Esophagus muscularis mucosa (tissue), 4 donors: Measurements from ENCODE around the gene MDM2. TPM values are rescaled to one million over a fixed set of nuclear protein-coding genes. Genes with fewer than 3 reads are reported as not detected.

ENCODE experiments used
- DNase-seq: peaks from one replicate; pipeline ENCODE4 v3.0.0-alpha.2; 2017; ENCODE audit errors: extremely low spot score
- H3K27ac ChIP-seq, 4 donors: fragments of 200-600 bp; sonication (generic); replicated peaks in 1 of 4; 1 replicate in 3 of 4; 2 replicates in 1 of 4; pipeline ENCODE4 v1.5.1; 2016 to 2019; ENCODE audit warnings: mild to moderate bottlenecking in 1 of 4
- H3K27me3 ChIP-seq, 4 donors: fragments of 200-600 bp; sonication (generic); one replicate each; pipeline versions ENCODE4 v1.5.1 to v1.6.0; 2016 to 2019
- H3K36me3 ChIP-seq, 4 donors: fragments of 200-600 bp; sonication (generic); one replicate each; pipeline ENCODE4 v1.5.1; 2016 to 2019
- H3K4me1 ChIP-seq, 4 donors: fragments of 200-600 bp; sonication (generic); one replicate each; pipeline ENCODE4 v1.5.1; 2016 to 2019
- H3K4me3 ChIP-seq, 4 donors: fragments of 200-600 bp; sonication (generic); 1 replicate in 2 of 4; 2 replicates in 2 of 4; pipeline ENCODE4 v1.5.1; 2016 to 2019; ENCODE audit warnings: mild to moderate bottlenecking in 4 of 4, moderate library complexity in 1 of 4
- H3K9me3 ChIP-seq, 4 donors: fragments of 200-600 bp; sonication (generic); 1 replicate in 3 of 4; 2 replicates in 1 of 4; pipeline ENCODE4 v1.5.1; 2016 to 2019
- CTCF ChIP-seq, 3 experiments: fragments of 200-600 bp in 2 of 3; fragments of 450-650 bp in 1 of 3; sonication (generic) in 2 of 3; IDR thresholded peaks; one replicate each; pipeline ENCODE4 v1.5.1; 2017 to 2019; ENCODE audit warnings: antibody characterized with exemption in 3 of 3, mild to moderate bottlenecking in 2 of 3, moderate library complexity in 1 of 3
- EP300 ChIP-seq: sonication (generic); formaldehyde crosslinking; IDR thresholded peaks from one replicate; pipeline ENCODE4 v1.6.1; 2017; ENCODE audit warnings: antibody characterized with exemption
- POLR2A ChIP-seq: fragments of 450-650 bp; IDR thresholded peaks from one replicate; pipeline ENCODE4 v1.6.1; 2017; ENCODE audit warnings: antibody characterized with exemption, moderate library complexity, mild to moderate bottlenecking, low read depth
- POLR2AphosphoS5 ChIP-seq, 2 donors: sonication (generic); formaldehyde crosslinking; IDR thresholded peaks; one replicate each; pipeline ENCODE4 v1.6.1; 2017; ENCODE audit warnings: antibody characterized with exemption in 2 of 2
- WGBS: methylation state at CpG from one replicate; pipeline ENCODE4 v1.1.5; 2018; 5-methylcytosine and 5-hydroxymethylcytosine counted together
- intact Hi-C: fragments of 100-400 bp; cut with DNase I; formaldehyde crosslinking; loops from one replicate; pipeline ENCODE4 v1.15.1; 2023
- total RNA-seq, 4 donors: library from RNA; depleted of rRNA; stranded (reverse); fragments of >200 nt; gene quantifications; one replicate each; pipeline versions ENCODE4 v1.1.0 to v1.2.1, GENCODE V29; 2016

MDM2 gene
- total RNA-seq, 4 donors from 2014 or later, result 33.3 to 47.2 (median 40.0) TPM

DNA sequence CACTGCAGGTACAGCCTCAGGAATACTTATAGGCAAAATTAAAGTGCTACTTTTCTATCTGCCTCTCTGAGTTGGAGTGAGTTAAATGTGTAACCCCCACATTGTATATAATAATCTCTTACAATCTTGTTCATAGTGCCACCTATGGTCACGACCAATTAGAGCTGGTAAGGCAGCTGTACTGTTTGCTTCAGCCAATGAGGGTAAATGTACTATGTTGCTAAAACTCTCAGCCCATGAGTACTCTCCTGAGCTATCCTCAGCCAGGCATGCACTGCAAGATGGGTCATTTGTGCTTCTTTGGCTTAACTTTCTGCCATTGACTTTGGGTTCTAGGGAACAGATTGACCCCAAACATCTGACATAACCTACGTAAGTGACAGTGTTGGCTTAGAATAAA lies 15.0 kb upstream of the MDM2 start:
- no peak for TF ChIP-seq POLR2A
- TF ChIP-seq CTCF (IDR thresholded peaks at IDR 0.05), result no peak
- TF ChIP-seq EP300, result no peak
- TF ChIP-seq POLR2AphosphoS5 (IDR thresholded peaks at IDR 0.05), result no peak
- no peak for DNase-seq
- no peaks in the 10 kb centered on the region for H3K36me3 ChIP-seq
- H3K27ac ChIP-seq, result no peak overlapping the region
- no peak overlapping the region for H3K4me3 ChIP-seq
- H3K9me3 ChIP-seq, result no peaks in the 10 kb centered on the region
- WGBS, result 75% methylated on average over 2 of the region's 2 CpGs
- no peaks in the 10 kb centered on the region for H3K27me3 ChIP-seq
- intact Hi-C loops, result no loop called here
- H3K4me1 ChIP-seq, result peaks cover 0 to under 1% (median under 1%) of the 10 kb centered on the region in 4 donors

DNA sequence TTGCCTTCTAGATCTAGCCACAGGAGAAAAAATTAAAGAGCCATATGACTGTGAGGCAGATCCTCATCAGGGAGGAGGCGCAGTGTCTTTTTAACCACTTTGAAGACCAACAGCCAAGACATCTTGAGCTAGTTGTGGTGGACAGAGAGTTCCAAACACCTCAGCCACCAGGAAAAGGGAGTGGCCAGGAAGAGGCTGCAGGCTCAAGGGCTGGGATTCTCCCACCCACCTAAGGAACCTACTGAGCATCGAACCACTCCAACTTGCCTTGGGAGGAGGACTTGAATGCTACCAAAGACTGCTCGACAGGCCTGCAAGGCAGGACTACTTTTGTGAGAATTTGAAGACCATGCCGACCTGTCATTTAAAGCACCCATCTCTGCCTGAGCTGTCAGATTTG lies 14.5 kb upstream of the MDM2 start:
- Histone ChIP-seq H3K27me3 (no peaks in the 10 kb centered on the region), H3K4me3 (no peak overlapping the region), H3K4me1 (no peaks in the 10 kb centered on the region), H3K9me3 (no peaks in the 10 kb centered on the region), H3K27ac (no peak overlapping the region), H3K36me3 (no peaks in the 10 kb centered on the region)
- intact Hi-C loops, result no loop called here
- TF ChIP-seq POLR2A (no peak), EP300 (no peak), POLR2AphosphoS5 (IDR thresholded peaks at IDR 0.05) (no peak), CTCF (IDR thresholded peaks at IDR 0.05) (no peak)
- no peak for DNase-seq
- 100% methylated on average over 4 of the region's 4 CpGs for WGBS

DNA sequence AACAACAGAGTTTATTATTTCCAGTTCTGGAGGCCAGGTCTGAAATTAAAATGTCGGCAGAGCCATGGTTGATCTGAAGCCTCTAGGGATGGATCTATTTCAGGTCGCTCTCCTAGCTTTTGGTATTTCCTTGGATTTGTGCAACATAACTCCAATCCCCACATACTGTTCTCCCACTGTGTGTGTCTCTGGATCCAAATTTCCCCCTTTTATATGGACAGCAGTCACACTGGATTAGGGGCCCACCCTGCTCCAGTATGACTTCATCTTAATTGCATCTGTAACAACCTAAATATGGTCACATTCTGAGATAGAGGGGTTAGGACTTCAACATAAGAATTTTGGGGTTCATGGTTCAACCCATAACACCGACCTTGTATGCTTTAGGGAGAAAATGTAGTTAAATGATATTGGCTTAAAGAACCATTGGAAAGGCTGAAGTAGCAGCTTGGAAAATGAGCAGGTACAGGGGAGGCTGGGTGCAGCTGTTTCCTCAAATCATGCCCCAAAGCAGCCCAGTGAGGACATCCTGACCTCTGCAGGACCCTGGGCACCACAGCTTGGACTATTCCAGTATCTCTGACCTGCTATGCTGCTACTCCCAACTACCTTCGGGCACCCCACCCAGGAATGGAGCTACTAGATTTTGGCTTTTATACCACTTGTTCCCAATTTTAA lies 13.9 kb upstream of the MDM2 start:
- WGBS, result 98% methylated on average over 4 of the region's 4 CpGs
- Histone ChIP-seq H3K36me3 (no peaks in the 10 kb centered on the region), H3K27ac (no peak overlapping the region), H3K4me3 (no peak overlapping the region), H3K9me3 (no peaks in the 10 kb centered on the region), H3K4me1 (no peaks in the 10 kb centered on the region), H3K27me3 (no peaks in the 10 kb centered on the region)
- intact Hi-C loops, result no loop called here
- TF ChIP-seq EP300 (no peak), CTCF (IDR thresholded peaks at IDR 0.05) (no peak), POLR2AphosphoS5 (IDR thresholded peaks at IDR 0.05) (no peak)
- DNase-seq, result no peak

GRCh38 chr12:68794653-68795251 lies 13.2 kb upstream of the MDM2 start:
- WGBS, result 99% methylated on average over 3 of the region's 3 CpGs
- no peak overlapping the region for H3K4me3 ChIP-seq
- intact Hi-C loops, result no loop called here
- H3K4me1 ChIP-seq, result no peaks in the 10 kb centered on the region
- no peak overlapping the region for H3K27ac ChIP-seq
- no peaks in the 10 kb centered on the region for H3K27me3 ChIP-seq
- no peaks in the 10 kb centered on the region for H3K36me3 ChIP-seq
- TF ChIP-seq POLR2AphosphoS5 (IDR thresholded peaks at IDR 0.05) (no peak), POLR2A (no peak), CTCF (IDR thresholded peaks at IDR 0.05) (no peak), EP300 (no peak)
- no peak for DNase-seq
- no peaks in the 10 kb centered on the region for H3K9me3 ChIP-seq

GRCh38 chr12:68796399-68796798 lies 11.6 kb upstream of the MDM2 start:
- no peaks in the 10 kb centered on the region for H3K27me3 ChIP-seq
- H3K4me1 ChIP-seq, result no peaks in the 10 kb centered on the region
- H3K9me3 ChIP-seq, result no peaks in the 10 kb centered on the region
- H3K27ac ChIP-seq, result no peak overlapping the region
- TF ChIP-seq CTCF (IDR thresholded peaks at IDR 0.05) (no peak), POLR2A (no peak), POLR2AphosphoS5 (IDR thresholded peaks at IDR 0.05) (no peak), EP300 (no peak)
- no peak for DNase-seq
- 98% methylated on average over 15 of the region's 15 CpGs for WGBS
- no peak overlapping the region for H3K4me3 ChIP-seq
- no peaks in the 10 kb centered on the region for H3K36me3 ChIP-seq
- intact Hi-C loops, result no loop called here
